HepG2 (cell line): ENCODE results near the gene AMBRA1. TPM values are rescaled to one million over a fixed set of nuclear protein-coding genes. Genes with fewer than 3 reads are reported as not detected.

Experiments used
- ATAC-seq: fragments of 200-7000 bp; cut with Tn5 transposase; 3 replicates; pipeline ENCODE4 v1.9.1; 2020; ENCODE audit warnings: mild to moderate bottlenecking, moderate library complexity
- BruUV-seq: library from RNA; stranded (reverse); fragments of 400-500 nt; replicated peaks from 2 replicates; lab custom pipeline; 2021; lab: Mats Ljungman, UMichigan
- CTCF ChIA-PET: fragments of 300-600 bp; formaldehyde crosslinking; extraction: SDS; loops from one replicate; lab custom pipeline; 2021; ENCODE audit warnings: low total read pairs, inconsistent platforms, low intra/inter-chr PET ratio; lab: Yijun Ruan, JAX
- POLR2A ChIA-PET: fragments of 350-600 bp; sonication (Branson Sonifier 250); formaldehyde crosslinking; loops from one replicate; lab custom pipeline; 2020; ENCODE audit warnings: antibody characterized with exemption, inconsistent platforms; lab: Yijun Ruan, JAX
- DNase-seq: peaks from one replicate; pipeline ENCODE4 v3.0.0-alpha.2; 2015; ENCODE audit warnings: low spot score
- FAIRE-seq: peaks from 3 replicates; lab custom pipeline; 2011; peaks lifted over from hg19 to GRCh38; lab: Jason Lieb, UNC
- H2AFZ ChIP-seq: one replicate; pipeline ENCODE4 v1.6.1; 2011; ENCODE audit warnings: low read length, inconsistent platforms
- H3K27ac ChIP-seq: fragments of 300-600 bp; 3 replicates; pipeline ENCODE4 v1.8.0; 2011; ENCODE audit warnings: mixed run types, mild to moderate bottlenecking, mixed read lengths, low read length, inconsistent platforms; ENCODE audit not compliant: insufficient read depth; ENCODE audit errors: extremely low read length
- H3K27me3 ChIP-seq, 2 experiments: fragments of 200-600 bp in 1 of 2; 2 replicates in 1 of 2; 3 replicates in 1 of 2; pipeline versions ENCODE4 v1.6.0 to v1.8.0; 2011; ENCODE audit warnings: low read length in 2 of 2, mild to moderate bottlenecking in 2 of 2, moderate library complexity in 2 of 2, inconsistent platforms in 1 of 2; ENCODE audit not compliant: insufficient read depth in 2 of 2, control insufficient read depth in 1 of 2
- H3K36me3 ChIP-seq, 2 experiments: fragments of 200-600 bp in 1 of 2; replicated peaks in 1 of 2; 2 replicates in 1 of 2; 3 replicates in 1 of 2; pipeline versions ENCODE4 v1.5.1 to v1.8.0; 2011; ENCODE audit warnings: low read length in 2 of 2, inconsistent platforms in 1 of 2; ENCODE audit not compliant: insufficient read depth in 2 of 2, control insufficient read depth in 1 of 2
- H3K4me1 ChIP-seq: 2 replicates; pipeline ENCODE4 v1.5.1; 2012; ENCODE audit warnings: low read length, inconsistent platforms; ENCODE audit not compliant: insufficient read depth
- H3K4me2 ChIP-seq: 2 replicates; pipeline ENCODE4 v1.6.0; 2011; ENCODE audit warnings: low read depth, low read length, inconsistent platforms
- H3K4me3 ChIP-seq, 3 experiments: fragments of 200-600 bp in 1 of 3; sonication (generic), shearing (Covaris generic) in 1 of 3; replicated peaks in 1 of 3; 2 replicates each; pipeline ENCODE4 v1.5.1; 2011 to 2016; ENCODE audit warnings: low read length in 3 of 3, inconsistent platforms in 2 of 3, low read depth in 2 of 3, mild to moderate bottlenecking in 2 of 3, control low read depth in 1 of 3, mixed read lengths in 1 of 3; ENCODE audit not compliant: insufficient read depth in 1 of 3
- H3K79me2 ChIP-seq: one replicate; pipeline ENCODE4 v1.6.1; 2011; ENCODE audit warnings: low read length, inconsistent platforms; ENCODE audit not compliant: insufficient read depth
- H3K9ac ChIP-seq: 2 replicates; pipeline ENCODE4 v1.6.0; 2011; ENCODE audit warnings: mild to moderate bottlenecking, low read depth, low read length, inconsistent platforms; ENCODE audit not compliant: insufficient read depth
- H3K9me3 ChIP-seq: 2 replicates; pipeline ENCODE4 v1.5.1; 2012; ENCODE audit warnings: mild to moderate bottlenecking, low read length
- H4K20me1 ChIP-seq: 2 replicates; pipeline ENCODE4 v1.6.0; 2011; ENCODE audit warnings: inconsistent platforms, mild to moderate bottlenecking, low read length, moderate library complexity; ENCODE audit not compliant: insufficient read depth
- ATAD3A ChIP-seq: sonication (generic); formaldehyde crosslinking; IDR thresholded peaks from 2 replicates; pipeline ENCODE4 v1.4.0; 2020; ENCODE audit warnings: missing genetic modification reagents
- JUN ChIP-seq: sonication (generic); formaldehyde crosslinking; IDR thresholded peaks from 2 replicates; pipeline ENCODE4 v1.4.0; 2020; ENCODE audit warnings: mild to moderate bottlenecking, missing genetic modification reagents
- PCBP2 ChIP-seq: fragments of 200-400 bp; formaldehyde crosslinking; optimal IDR thresholded peaks from 2 replicates; pipeline ENCODE3; 2018; ENCODE audit warnings: low read length, low read depth; ENCODE audit not compliant: poor library complexity, severe bottlenecking
- PTBP1 ChIP-seq: fragments of 200-400 bp; formaldehyde crosslinking; IDR thresholded peaks from 2 replicates; pipeline ENCODE4 v1.6.1; 2018; ENCODE audit warnings: low read length, low read depth; ENCODE audit not compliant: poor library complexity, severe bottlenecking
- SKI ChIP-seq: fragments of 450-650 bp; IDR thresholded peaks from one replicate; pipeline ENCODE4 v1.6.1; 2018; ENCODE audit warnings: mild to moderate bottlenecking; ENCODE audit not compliant: partially characterized antibody
- TEAD2 ChIP-seq: sonication (generic); formaldehyde crosslinking; IDR thresholded peaks from 2 replicates; pipeline ENCODE4 v1.9.0; 2021; ENCODE audit warnings: missing genetic modification reagents
- YEATS4 ChIP-seq: sonication (generic); formaldehyde crosslinking; IDR thresholded peaks from 2 replicates; pipeline ENCODE4 v1.4.0; 2020; ENCODE audit warnings: missing genetic modification reagents, borderline replicate concordance
- ZNF30 ChIP-seq: sonication (generic); formaldehyde crosslinking; IDR thresholded peaks from 2 replicates; pipeline ENCODE4 v1.5.0; 2020; ENCODE audit warnings: mild to moderate bottlenecking, missing genetic modification reagents
- ZNF326 ChIP-seq: sonication (generic); formaldehyde crosslinking; IDR thresholded peaks from 2 replicates; pipeline ENCODE4 v1.4.0; 2020; ENCODE audit warnings: missing genetic modification reagents, borderline replicate concordance
- ZNF333 ChIP-seq: sonication (generic); formaldehyde crosslinking; IDR thresholded peaks from 2 replicates; pipeline ENCODE4 v1.4.0; 2020; ENCODE audit warnings: mild to moderate bottlenecking, missing genetic modification reagents, borderline replicate concordance
- ZNF350 ChIP-seq: sonication (generic); formaldehyde crosslinking; IDR thresholded peaks from 2 replicates; pipeline ENCODE4 v1.4.0; 2020; ENCODE audit warnings: mild to moderate bottlenecking, low read depth, missing genetic modification reagents, borderline replicate concordance
- ZNF550 ChIP-seq: sonication (generic); formaldehyde crosslinking; IDR thresholded peaks from 2 replicates; pipeline ENCODE4 v1.4.0; 2020; ENCODE audit warnings: mild to moderate bottlenecking, missing genetic modification reagents, borderline replicate concordance
- ZNF556 ChIP-seq: sonication (generic); formaldehyde crosslinking; IDR thresholded peaks from 2 replicates; pipeline ENCODE4 v1.4.0; 2020; ENCODE audit warnings: mild to moderate bottlenecking, missing genetic modification reagents, borderline replicate concordance
- ZSCAN22 ChIP-seq: sonication (generic); formaldehyde crosslinking; IDR thresholded peaks from 2 replicates; pipeline ENCODE4 v1.4.0; 2020; ENCODE audit warnings: mild to moderate bottlenecking, missing genetic modification reagents
- WGBS: methylation state at CpG from one replicate; pipeline ENCODE4 v1.1.6; 2017; ENCODE audit warnings: low lambda C conversion rate; 5-methylcytosine and 5-hydroxymethylcytosine counted together
- in situ Hi-C: cut with HindIII; loops from 2 replicates; pipeline ENCODE4 v1.10.0; 2017; ENCODE audit warnings: low pct_unique_long_range_greater_than_20kb; ENCODE audit not compliant: extremely low pct_ligation_motif_present
- intact Hi-C: fragments of 100-400 bp; cut with micrococcal nuclease; formaldehyde crosslinking; loops from one replicate; pipeline ENCODE4 v1.10.0; 2022; ENCODE audit not compliant: unreplicated experiment
- polyA plus RNA-seq, 8 experiments: library from polyadenylated mRNA; depleted of rRNA in 3 of 8; stranded (reverse) in 7 of 8; unstranded in 1 of 8; fragments of >200 nt; fragmentation: Illumina TruSeq in 4 of 8; extraction: Trizol in 4 of 8; gene quantifications; 2 replicates each; pipeline versions ENCODE4 v1.2.1 to v1.2.3, GENCODE V29; 2011 to 2016; ENCODE audit warnings: low read depth in 4 of 8, missing spikeins in 1 of 8, mixed read lengths in 1 of 8; ENCODE audit not compliant: insufficient read depth in 1 of 8
- total RNA-seq, 5 experiments: library from RNA; depleted of rRNA; stranded (reverse); fragments of >200 nt; fragmentation: Illumina TruSeq; extraction: Trizol; gene quantifications; 2 replicates each; pipeline ENCODE4 v1.2.3, GENCODE V29; 2016; ENCODE audit warnings: low read depth in 1 of 5
- TF ChIP-seq, protein P1 (sequence below): sonication (generic); formaldehyde crosslinking; IDR thresholded peaks from 2 replicates; pipeline ENCODE4 v1.5.0; 2020; ENCODE audit warnings: mild to moderate bottlenecking, missing genetic modification reagents
- TF ChIP-seq, protein P2 (sequence below): IDR thresholded peaks from 2 replicates; pipeline ENCODE4 v1.6.1; 2016; ENCODE audit warnings: missing compliant biosample characterization, missing genetic modification reagents, borderline replicate concordance

Gene AMBRA1
- total and polyA plus RNA-seq, 2 of the 13 experiments (the other 11 are each of a cell fraction or from before 2014, with no cell fraction given), result 15.7 to 26.0 TPM

DNA sequence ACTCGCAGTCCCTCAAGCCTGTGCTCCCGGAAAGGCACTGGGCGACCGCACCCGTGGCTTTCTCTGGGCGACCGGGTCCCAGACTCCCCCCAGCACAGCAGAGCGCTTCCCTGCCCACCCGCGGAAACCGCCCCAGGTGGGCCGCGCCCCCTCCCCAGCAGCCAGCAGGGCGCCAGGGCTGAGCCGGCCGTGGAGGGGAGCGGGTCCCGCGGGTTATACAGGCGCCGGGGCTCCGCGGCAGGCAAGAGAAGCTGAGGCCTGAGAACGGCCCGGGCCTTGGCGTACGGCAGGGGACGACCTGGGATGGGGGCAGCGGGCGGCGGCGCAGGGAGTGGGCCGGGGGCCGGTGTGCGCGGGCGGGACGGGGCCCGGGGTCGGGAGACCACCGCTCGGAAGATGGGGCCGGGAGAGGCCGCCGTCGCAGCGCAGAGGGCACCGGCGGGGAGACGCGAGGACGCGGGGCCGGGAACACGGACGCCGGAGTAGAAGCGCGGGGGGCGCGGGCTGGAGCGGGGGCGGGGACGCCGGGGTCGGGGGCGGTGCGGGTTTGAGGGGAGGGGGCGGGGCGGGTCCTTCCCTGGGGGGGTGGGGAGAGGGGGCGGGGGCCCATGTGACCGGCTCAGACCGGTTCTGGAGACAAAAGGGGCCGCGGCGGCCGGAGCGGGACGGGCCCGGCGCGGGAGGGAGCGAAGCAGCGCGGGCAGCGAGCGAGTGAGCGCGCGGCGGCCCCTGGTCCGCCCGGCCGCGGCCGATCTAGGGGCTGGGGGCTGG is 212.6 kb downstream of the AMBRA1 start, which contains the start of gene MDK (continued):
- TF ChIP-seq, protein P1, sequence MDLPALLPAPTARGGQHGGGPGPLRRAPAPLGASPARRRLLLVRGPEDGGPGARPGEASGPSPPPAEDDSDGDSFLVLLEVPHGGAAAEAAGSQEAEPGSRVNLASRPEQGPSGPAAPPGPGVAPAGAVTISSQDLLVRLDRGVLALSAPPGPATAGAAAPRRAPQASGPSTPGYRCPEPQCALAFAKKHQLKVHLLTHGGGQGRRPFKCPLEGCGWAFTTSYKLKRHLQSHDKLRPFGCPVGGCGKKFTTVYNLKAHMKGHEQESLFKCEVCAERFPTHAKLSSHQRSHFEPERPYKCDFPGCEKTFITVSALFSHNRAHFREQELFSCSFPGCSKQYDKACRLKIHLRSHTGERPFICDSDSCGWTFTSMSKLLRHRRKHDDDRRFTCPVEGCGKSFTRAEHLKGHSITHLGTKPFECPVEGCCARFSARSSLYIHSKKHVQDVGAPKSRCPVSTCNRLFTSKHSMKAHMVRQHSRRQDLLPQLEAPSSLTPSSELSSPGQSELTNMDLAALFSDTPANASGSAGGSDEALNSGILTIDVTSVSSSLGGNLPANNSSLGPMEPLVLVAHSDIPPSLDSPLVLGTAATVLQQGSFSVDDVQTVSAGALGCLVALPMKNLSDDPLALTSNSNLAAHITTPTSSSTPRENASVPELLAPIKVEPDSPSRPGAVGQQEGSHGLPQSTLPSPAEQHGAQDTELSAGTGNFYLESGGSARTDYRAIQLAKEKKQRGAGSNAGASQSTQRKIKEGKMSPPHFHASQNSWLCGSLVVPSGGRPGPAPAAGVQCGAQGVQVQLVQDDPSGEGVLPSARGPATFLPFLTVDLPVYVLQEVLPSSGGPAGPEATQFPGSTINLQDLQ (CRISPR knock-in tag), result no peak
- TF ChIP-seq, protein P2, sequence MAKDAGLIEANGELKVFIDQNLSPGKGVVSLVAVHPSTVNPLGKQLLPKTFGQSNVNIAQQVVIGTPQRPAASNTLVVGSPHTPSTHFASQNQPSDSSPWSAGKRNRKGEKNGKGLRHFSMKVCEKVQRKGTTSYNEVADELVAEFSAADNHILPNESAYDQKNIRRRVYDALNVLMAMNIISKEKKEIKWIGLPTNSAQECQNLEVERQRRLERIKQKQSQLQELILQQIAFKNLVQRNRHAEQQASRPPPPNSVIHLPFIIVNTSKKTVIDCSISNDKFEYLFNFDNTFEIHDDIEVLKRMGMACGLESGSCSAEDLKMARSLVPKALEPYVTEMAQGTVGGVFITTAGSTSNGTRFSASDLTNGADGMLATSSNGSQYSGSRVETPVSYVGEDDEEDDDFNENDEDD (CRISPR knock-in tag), result no peak
- TF ChIP-seq YEATS4, result peak; percentile 42; the same call in 1 of the 2 replicates

DNA sequence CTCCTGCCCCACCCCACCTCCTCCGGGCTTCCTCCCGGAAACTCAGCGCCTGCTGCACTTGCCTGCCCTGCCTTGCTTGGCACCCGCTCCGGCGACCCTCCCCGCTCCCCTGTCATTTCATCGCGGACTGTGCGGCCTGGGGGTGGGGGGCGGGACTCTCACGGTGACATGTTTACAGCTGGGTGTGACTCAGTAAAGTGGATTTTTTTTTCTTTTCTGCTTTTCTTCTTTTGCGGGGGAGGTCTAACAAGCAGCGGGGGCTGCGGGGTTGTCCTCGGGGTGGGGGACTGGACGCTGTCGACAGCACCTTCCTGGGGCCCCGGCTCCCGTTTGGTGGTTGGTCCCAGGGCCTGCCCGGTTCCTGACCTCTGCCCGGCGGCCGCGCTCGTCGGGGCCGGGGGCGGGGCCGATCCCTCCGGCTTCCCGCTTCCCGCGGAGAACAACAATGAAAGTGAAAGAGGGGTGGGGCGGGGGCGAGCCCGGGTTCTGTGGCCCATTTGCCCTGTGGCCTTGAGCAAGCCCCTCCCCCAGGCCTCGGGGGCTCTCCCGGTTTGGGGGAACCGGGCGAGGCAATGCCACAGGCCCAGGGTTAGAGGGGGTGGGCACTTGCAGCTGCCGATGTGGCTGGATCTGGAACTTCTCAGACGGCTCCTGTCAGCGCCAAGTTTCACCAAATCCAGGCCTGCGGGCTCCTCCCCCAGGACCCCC is 213.3 kb downstream of the AMBRA1 start:
- Histone ChIP-seq H3K36me3 (peaks cover 0 to 1% of the 10 kb centered on the region in 2 experiments; a peak in 1 of 5 replicates), H3K9me3 (no peaks in the 10 kb centered on the region), H3K27me3 (no peaks in the 10 kb centered on the region), H4K20me1 (peaks cover 8% of the 10 kb centered on the region), H3K4me2 (peak overlapping the region; percentile 75), H3K79me2 (peaks cover 4% of the 10 kb centered on the region), H2AFZ (no peak overlapping the region), H3K27ac (peak overlapping the region; percentile 89), H3K9ac (peak overlapping the region; percentile 87), H3K4me3 (peak overlapping the region; percentile 87 to 92 (median 88)), H3K4me1 (peaks cover 31% of the 10 kb centered on the region)
- WGBS, result 0% methylated on average over 14 of the region's 45 CpGs
- peak; percentile 38 for ATAC-seq
- no TSS peak for BruUV-seq
- FAIRE-seq, result peak; percentile 26
- in situ Hi-C loops (no loop called here), intact Hi-C loops (loop anchor here (1.0 kb wide), 1 partner anchor 27 kb away; no protein-coding TSS in a partner anchor)
- DNase-seq, result peak; percentile 78
- CTCF ChIA-PET, result no interaction called here
- POLR2A ChIA-PET, result interaction anchor here (1.3 to 1.7 kb wide), 4 partner anchors 8 to 533 kb away, joined by 3 to 4 read pairs (median 3); partner anchors contain the start of genes CRY2 and F2
- TF ChIP-seq SKI (no peak), ZNF333 (no peak), ATAD3A (no peak), ZNF30 (CRISPR knock-in tag) (no peak), ZNF326 (no peak), TEAD2 (no peak), PTBP1 (no peak), ZNF550 (CRISPR knock-in tag) (0 out of 2 replicates have a peak, but pooled peaks have one; percentile 36), JUN (no peak), ZNF556 (CRISPR knock-in tag) (no peak), ZSCAN22 (CRISPR knock-in tag) (no peak), ZNF350 (CRISPR knock-in tag) (peak; percentile 71; the same call in 1 of the 2 replicates), PCBP2 (no peak)
